H1 (cell line): Measurements from ENCODE around the gene TUNAR.

Experiments
- EGR1 ChIP-seq: IDR thresholded peaks from 2 replicates; pipeline ENCODE4 v1.6.1; 2011; ENCODE audit warnings: low read depth, low read length, borderline replicate concordance
- HDAC2 ChIP-seq, 2 experiments: fragments of 300-600 bp in 1 of 2; sonication (generic) in 1 of 2; IDR thresholded peaks; 2 replicates each; pipeline ENCODE4 v1.6.1; 2011 to 2012; ENCODE audit warnings: low read depth in 2 of 2, low read length in 2 of 2, mild to moderate bottlenecking in 2 of 2, moderate library complexity in 2 of 2, borderline replicate concordance in 1 of 2, inconsistent platforms in 1 of 2
- MAFK ChIP-seq: IDR thresholded peaks from 2 replicates; pipeline ENCODE4 v1.6.1; 2012; ENCODE audit warnings: low read depth, mild to moderate bottlenecking, improper control_type of control experiment, low read length
- POLR2AphosphoS5 ChIP-seq: IDR thresholded peaks from 2 replicates; pipeline ENCODE4 v1.6.1; 2011; ENCODE audit warnings: low read depth, low read length
- RXRA ChIP-seq: IDR thresholded peaks from 2 replicates; pipeline ENCODE4 v1.6.1; 2011; ENCODE audit warnings: low read depth, mild to moderate bottlenecking, low read length, moderate library complexity; ENCODE audit not compliant: insufficient read depth
- TF ChIP-seq, protein P1 (sequence below), 3 experiments: IDR thresholded peaks; 1 replicate in 2 of 3; 2 replicates in 1 of 3; pipeline versions ENCODE4 v1.5.1 to v1.6.1; 2011; ENCODE audit warnings: low read length in 3 of 3, mild to moderate bottlenecking in 3 of 3, inconsistent platforms in 2 of 3, low read depth in 1 of 3, moderate library complexity in 1 of 3; ENCODE audit not compliant: insufficient read depth in 1 of 3; ENCODE audit errors: control extremely low read depth in 1 of 3

- TF ChIP-seq, protein P1, sequence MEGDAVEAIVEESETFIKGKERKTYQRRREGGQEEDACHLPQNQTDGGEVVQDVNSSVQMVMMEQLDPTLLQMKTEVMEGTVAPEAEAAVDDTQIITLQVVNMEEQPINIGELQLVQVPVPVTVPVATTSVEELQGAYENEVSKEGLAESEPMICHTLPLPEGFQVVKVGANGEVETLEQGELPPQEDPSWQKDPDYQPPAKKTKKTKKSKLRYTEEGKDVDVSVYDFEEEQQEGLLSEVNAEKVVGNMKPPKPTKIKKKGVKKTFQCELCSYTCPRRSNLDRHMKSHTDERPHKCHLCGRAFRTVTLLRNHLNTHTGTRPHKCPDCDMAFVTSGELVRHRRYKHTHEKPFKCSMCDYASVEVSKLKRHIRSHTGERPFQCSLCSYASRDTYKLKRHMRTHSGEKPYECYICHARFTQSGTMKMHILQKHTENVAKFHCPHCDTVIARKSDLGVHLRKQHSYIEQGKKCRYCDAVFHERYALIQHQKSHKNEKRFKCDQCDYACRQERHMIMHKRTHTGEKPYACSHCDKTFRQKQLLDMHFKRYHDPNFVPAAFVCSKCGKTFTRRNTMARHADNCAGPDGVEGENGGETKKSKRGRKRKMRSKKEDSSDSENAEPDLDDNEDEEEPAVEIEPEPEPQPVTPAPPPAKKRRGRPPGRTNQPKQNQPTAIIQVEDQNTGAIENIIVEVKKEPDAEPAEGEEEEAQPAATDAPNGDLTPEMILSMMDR (IDR thresholded peaks at IDR 0.05; ENCODE audit: control extremely low read depth in 1 of 3, insufficient read depth in 1 of 3, low read depth in 1 of 3, low read length in 3 of 3), result no peak
- TF ChIP-seq RXRA (no peak), HDAC2 (IDR thresholded peaks at IDR 0.05; ENCODE audit: borderline replicate concordance in 1 of 2, low read depth in 2 of 2, low read length in 2 of 2) (no peak), MAFK (no peak), EGR1 (no peak), POLR2AphosphoS5 (no peak)
Observed at GRCh38 chr14:95885278-95885677, 8.6 kb downstream of the TUNAR start.
